ENCODE measurements around the gene TMEM132C. TPM values are rescaled to one million over a fixed set of nuclear protein-coding genes. Genes with fewer than 3 reads are reported as not detected.

The TMEM132C gene
- total and polyA plus RNA-seq, 4 donors = 0.05 to 0.08 (median 0.05) TPM; not detected in 1

DNA sequence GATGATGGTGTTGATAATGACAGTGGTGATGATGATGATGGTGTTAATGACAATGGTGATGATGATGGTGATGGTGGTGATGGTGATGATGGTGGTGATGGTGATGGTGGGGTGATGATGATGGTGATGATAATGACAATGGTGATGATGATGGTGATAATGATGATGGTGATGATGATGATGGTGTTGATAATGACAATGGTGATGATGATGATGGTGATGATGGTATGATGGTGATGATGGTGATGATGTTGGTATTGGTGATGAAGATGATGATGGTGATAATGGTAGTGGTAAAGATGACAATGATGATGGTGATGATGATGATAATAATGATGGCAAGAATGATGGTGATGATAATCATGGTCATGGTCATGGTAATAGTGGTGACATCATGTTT lies 372.1 kb downstream of the TMEM132C start:
- Histone ChIP-seq H3K4me1 (ENCODE audit: control insufficient read depth in 4 of 4, insufficient read depth in 4 of 4, low read length in 3 of 4) (peaks cover 0 to 14% (median 2%) of the 10 kb centered on the region in 4 donors), H3K9ac (ENCODE audit: low read depth in 1 of 2, low read length in 2 of 2) (no peak overlapping the region), H3K27me3 (ENCODE audit: control insufficient read depth in 4 of 4, insufficient read depth in 4 of 4, low read length in 3 of 4) (no peaks in the 10 kb centered on the region), H3K9me3 (ENCODE audit: control insufficient read depth in 4 of 4, low read length in 3 of 4) (no peaks in the 10 kb centered on the region), H3K36me3 (ENCODE audit: control insufficient read depth in 4 of 4, insufficient read depth in 3 of 4, low read depth in 1 of 4, low read length in 3 of 4) (no peaks in the 10 kb centered on the region), H3K4me3 (ENCODE audit: low read depth in 1 of 3, low read length in 3 of 3) (no peak overlapping the region), H3K27ac (ENCODE audit: low read depth in 1 of 2, low read length in 2 of 2) (no peak overlapping the region)
- TF ChIP-seq JUND (IDR thresholded peaks at IDR 0.05) (no peak), FOXA1 (IDR thresholded peaks at IDR 0.05) (no peak), ATF3 (IDR thresholded peaks at IDR 0.05) (no peak), GABPA (IDR thresholded peaks at IDR 0.05 in 1 of 2, conservative IDR thresholded peaks at IDR 0.05 in 1 of 2) (no peak), RAD21 (IDR thresholded peaks at IDR 0.05) (no peak)
- no peak for DNase-seq (ENCODE audit: low spot score)

GRCh38 chr12:128643155-128643554 lies 376.2 kb downstream of the TMEM132C start:
- WGBS = 76% methylated on average over 12 of the region's 12 CpGs
- TF ChIP-seq RXRA (IDR thresholded peaks at IDR 0.05) (no peak), NR2F2 (IDR thresholded peaks at IDR 0.05) (no peak), FOXA1 (IDR thresholded peaks at IDR 0.05) (no peak), ATF3 (IDR thresholded peaks at IDR 0.05) (no peak), HNF4A (conservative IDR thresholded peaks at IDR 0.05) (no peak), ZBTB33 (IDR thresholded peaks at IDR 0.05) (no peak), FOXA2 (IDR thresholded peaks at IDR 0.05) (no peak), JUND (IDR thresholded peaks at IDR 0.05) (no peak), GABPA (IDR thresholded peaks at IDR 0.05 in 1 of 2, conservative IDR thresholded peaks at IDR 0.05 in 1 of 2) (no peak), EGR1 (IDR thresholded peaks at IDR 0.05; ENCODE audit: low read depth in 2 of 2) (no peak), HNF4G (IDR thresholded peaks at IDR 0.05) (no peak), SP1 (IDR thresholded peaks at IDR 0.05) (no peak), TAF1 (conservative IDR thresholded peaks at IDR 0.05) (no peak), RAD21 (IDR thresholded peaks at IDR 0.05) (no peak), CTCF (IDR thresholded peaks at IDR 0.05; ENCODE audit: low read depth, low read length, missing input control) (no peak), YY1 (IDR thresholded peaks at IDR 0.05) (no peak)
- TF ChIP-seq, protein P1, sequence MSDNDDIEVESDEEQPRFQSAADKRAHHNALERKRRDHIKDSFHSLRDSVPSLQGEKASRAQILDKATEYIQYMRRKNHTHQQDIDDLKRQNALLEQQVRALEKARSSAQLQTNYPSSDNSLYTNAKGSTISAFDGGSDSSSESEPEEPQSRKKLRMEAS (IDR thresholded peaks at IDR 0.05) = no peak
- TF ChIP-seq, protein P2, sequence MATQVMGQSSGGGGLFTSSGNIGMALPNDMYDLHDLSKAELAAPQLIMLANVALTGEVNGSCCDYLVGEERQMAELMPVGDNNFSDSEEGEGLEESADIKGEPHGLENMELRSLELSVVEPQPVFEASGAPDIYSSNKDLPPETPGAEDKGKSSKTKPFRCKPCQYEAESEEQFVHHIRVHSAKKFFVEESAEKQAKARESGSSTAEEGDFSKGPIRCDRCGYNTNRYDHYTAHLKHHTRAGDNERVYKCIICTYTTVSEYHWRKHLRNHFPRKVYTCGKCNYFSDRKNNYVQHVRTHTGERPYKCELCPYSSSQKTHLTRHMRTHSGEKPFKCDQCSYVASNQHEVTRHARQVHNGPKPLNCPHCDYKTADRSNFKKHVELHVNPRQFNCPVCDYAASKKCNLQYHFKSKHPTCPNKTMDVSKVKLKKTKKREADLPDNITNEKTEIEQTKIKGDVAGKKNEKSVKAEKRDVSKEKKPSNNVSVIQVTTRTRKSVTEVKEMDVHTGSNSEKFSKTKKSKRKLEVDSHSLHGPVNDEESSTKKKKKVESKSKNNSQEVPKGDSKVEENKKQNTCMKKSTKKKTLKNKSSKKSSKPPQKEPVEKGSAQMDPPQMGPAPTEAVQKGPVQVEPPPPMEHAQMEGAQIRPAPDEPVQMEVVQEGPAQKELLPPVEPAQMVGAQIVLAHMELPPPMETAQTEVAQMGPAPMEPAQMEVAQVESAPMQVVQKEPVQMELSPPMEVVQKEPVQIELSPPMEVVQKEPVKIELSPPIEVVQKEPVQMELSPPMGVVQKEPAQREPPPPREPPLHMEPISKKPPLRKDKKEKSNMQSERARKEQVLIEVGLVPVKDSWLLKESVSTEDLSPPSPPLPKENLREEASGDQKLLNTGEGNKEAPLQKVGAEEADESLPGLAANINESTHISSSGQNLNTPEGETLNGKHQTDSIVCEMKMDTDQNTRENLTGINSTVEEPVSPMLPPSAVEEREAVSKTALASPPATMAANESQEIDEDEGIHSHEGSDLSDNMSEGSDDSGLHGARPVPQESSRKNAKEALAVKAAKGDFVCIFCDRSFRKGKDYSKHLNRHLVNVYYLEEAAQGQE (IDR thresholded peaks at IDR 0.05) = no peak

More at GRCh38 chr12:128643155-128643554, 376.2 kb downstream of the TMEM132C start:
- no peaks in the 10 kb centered on the region for H3K9me3 ChIP-seq (ENCODE audit: control insufficient read depth in 4 of 4, low read length in 3 of 4)
- H3K4me3 ChIP-seq (ENCODE audit: low read depth in 1 of 3, low read length in 3 of 3) = no peak overlapping the region
- no peak overlapping the region for H3K9ac ChIP-seq (ENCODE audit: low read depth in 1 of 2, low read length in 2 of 2)
- no peaks in the 10 kb centered on the region for H3K36me3 ChIP-seq (ENCODE audit: control insufficient read depth in 4 of 4, insufficient read depth in 3 of 4, low read depth in 1 of 4, low read length in 3 of 4)
- H3K4me1 ChIP-seq (ENCODE audit: control insufficient read depth in 4 of 4, insufficient read depth in 4 of 4, low read length in 3 of 4) = peaks cover 0 to 5% (median 0%) of the 10 kb centered on the region in 4 donors
- DNase-seq (ENCODE audit: low spot score) = no peak
- no peak overlapping the region for H3K27ac ChIP-seq (ENCODE audit: low read depth in 1 of 2, low read length in 2 of 2)
- no peaks in the 10 kb centered on the region for H3K27me3 ChIP-seq (ENCODE audit: control insufficient read depth in 4 of 4, insufficient read depth in 4 of 4, low read length in 3 of 4)

Data from liver (tissue), 9 donors.